Esophagus squamous epithelium (tissue), 4 donors: ENCODE measurements around the gene BIN1.

Experiments used
- CTCF ChIP-seq, 6 experiments: fragments of 450-650 bp in 4 of 6; fragments of 200-600 bp in 2 of 6; sonication (generic) in 2 of 6; IDR thresholded peaks; one replicate each; pipeline ENCODE4 v1.5.1; 2016 to 2019; ENCODE audit warnings: antibody characterized with exemption in 6 of 6, mild to moderate bottlenecking in 4 of 6, moderate library complexity in 4 of 6
- POLR2A ChIP-seq, 4 donors: fragments of 450-650 bp; IDR thresholded peaks; one replicate each; pipeline ENCODE4 v1.6.1; 2017; ENCODE audit warnings: antibody characterized with exemption in 4 of 4, mild to moderate bottlenecking in 4 of 4, moderate library complexity in 3 of 4

GRCh38 chr2:127080938-127081755 lies 25.8 kb downstream of the BIN1 start:
- TF ChIP-seq POLR2A (IDR thresholded peaks at IDR 0.05) = no peak
- no peak for TF ChIP-seq CTCF (IDR thresholded peaks at IDR 0.05)
